OCI-LY1 (cell line): ENCODE results near the gene KLF15.

Experiments used
- H2AFZ ChIP-seq: fragments of 200-600 bp; sonication (generic), shearing (Covaris generic); 2 replicates; pipeline ENCODE4 v1.6.0; 2014; ENCODE audit warnings: antibody characterized with exemption, mild to moderate bottlenecking, low read length
- H3F3A ChIP-seq: fragments of 200-600 bp; sonication (generic), shearing (Covaris generic); 2 replicates; pipeline ENCODE4 v1.6.0; 2014; ENCODE audit warnings: mild to moderate bottlenecking, antibody characterized with exemption, low read length, moderate library complexity; ENCODE audit not compliant: insufficient read depth
- H3K27ac ChIP-seq: fragments of 200-600 bp; sonication (generic); 2 replicates; pipeline ENCODE4 v1.5.1; 2014; ENCODE audit warnings: low read length, mixed run types, mild to moderate bottlenecking, low read depth; ENCODE audit not compliant: poor library complexity, severe bottlenecking
- H3K27me3 ChIP-seq: fragments of 200-600 bp; sonication (generic); 2 replicates; pipeline ENCODE4 v1.6.0; 2014; ENCODE audit warnings: antibody characterized with exemption, mild to moderate bottlenecking, low read length, moderate library complexity; ENCODE audit not compliant: insufficient read depth
- H3K36me3 ChIP-seq: fragments of 200-600 bp; sonication (generic); 2 replicates; pipeline ENCODE4 v1.6.1; 2014; ENCODE audit warnings: mild to moderate bottlenecking, antibody characterized with exemption, low read length, moderate library complexity, mixed read lengths; ENCODE audit not compliant: insufficient read depth
- H3K4me1 ChIP-seq: fragments of 200-600 bp; sonication (generic); 2 replicates; pipeline ENCODE4 v1.5.1; 2014; ENCODE audit warnings: mild to moderate bottlenecking, low read length, moderate library complexity; ENCODE audit not compliant: insufficient read depth, severe bottlenecking
- H3K4me2 ChIP-seq: fragments of 200-600 bp; sonication (generic), shearing (Covaris generic); 2 replicates; pipeline ENCODE4 v1.6.1; 2014; ENCODE audit warnings: low read length
- H3K4me3 ChIP-seq: fragments of 200-600 bp; sonication (generic); 2 replicates; pipeline ENCODE4 v1.5.1; 2014; ENCODE audit warnings: low read length, low read depth, mild to moderate bottlenecking, mixed read lengths; ENCODE audit not compliant: poor library complexity, severe bottlenecking
- H3K79me2 ChIP-seq: fragments of 200-600 bp; shearing (Covaris generic); 2 replicates; pipeline ENCODE4 v1.6.1; 2016; ENCODE audit warnings: mixed run types, low read length, mixed read lengths; ENCODE audit not compliant: insufficient read depth
- H3K9ac ChIP-seq: fragments of 200-600 bp; sonication (generic), shearing (Covaris generic); 2 replicates; pipeline ENCODE4 v1.6.1; 2014; ENCODE audit warnings: mild to moderate bottlenecking, low read length, mixed read lengths
- H3K9me2 ChIP-seq: fragments of 200-600 bp; sonication (generic), shearing (Covaris generic); 2 replicates; pipeline ENCODE4 v1.6.1; 2014; ENCODE audit warnings: low read depth, mild to moderate bottlenecking, low read length, mixed read lengths
- H3K9me3 ChIP-seq: fragments of 200-600 bp; shearing (Covaris generic); 2 replicates; pipeline ENCODE4 v1.6.1; 2014; ENCODE audit warnings: low read length, mixed read lengths
- H4K20me1 ChIP-seq: fragments of 200-600 bp; sonication (generic), shearing (Covaris generic); 2 replicates; pipeline ENCODE4 v1.6.0; 2016; ENCODE audit warnings: mild to moderate bottlenecking, low read length; ENCODE audit not compliant: insufficient read depth
- EZH2 ChIP-seq: fragments of 200-600 bp; sonication (generic), shearing (Covaris generic); IDR thresholded peaks from 2 replicates; pipeline ENCODE4 v1.8.0; 2017; ENCODE audit warnings: borderline replicate concordance, mixed run types, mild to moderate bottlenecking, antibody characterized with exemption, low read length, moderate library complexity, mixed read lengths
- TF ChIP-seq, protein P1 (sequence below): fragments of 200-600 bp; sonication (generic), shearing (Covaris generic); IDR thresholded peaks from 2 replicates; pipeline ENCODE4 v1.5.1; 2017; ENCODE audit warnings: mild to moderate bottlenecking, antibody characterized with exemption, low read length, moderate library complexity, mixed read lengths

KLF15 gene

GRCh38 chr3:126355777-126356372, 1.3 kb downstream of the KLF15 start:
- Histone ChIP-seq H3K4me2 (no peak overlapping the region; the same call in 1 of the 2 replicates), H4K20me1 (no peaks in the 10 kb centered on the region), H3K9me2 (no peaks in the 10 kb centered on the region), H3K36me3 (no peaks in the 10 kb centered on the region), H2AFZ (no peak overlapping the region), H3K9ac (no peak overlapping the region), H3K27me3 (no peaks in the 10 kb centered on the region), H3F3A (no peaks in the 10 kb centered on the region), H3K4me1 (peaks cover 12% of the 10 kb centered on the region), H3K27ac (no peak overlapping the region), H3K4me3 (no peak overlapping the region), H3K79me2 (no peaks in the 10 kb centered on the region), H3K9me3 (no peaks in the 10 kb centered on the region)
- no peak for TF ChIP-seq EZH2
- TF ChIP-seq, protein P1, sequence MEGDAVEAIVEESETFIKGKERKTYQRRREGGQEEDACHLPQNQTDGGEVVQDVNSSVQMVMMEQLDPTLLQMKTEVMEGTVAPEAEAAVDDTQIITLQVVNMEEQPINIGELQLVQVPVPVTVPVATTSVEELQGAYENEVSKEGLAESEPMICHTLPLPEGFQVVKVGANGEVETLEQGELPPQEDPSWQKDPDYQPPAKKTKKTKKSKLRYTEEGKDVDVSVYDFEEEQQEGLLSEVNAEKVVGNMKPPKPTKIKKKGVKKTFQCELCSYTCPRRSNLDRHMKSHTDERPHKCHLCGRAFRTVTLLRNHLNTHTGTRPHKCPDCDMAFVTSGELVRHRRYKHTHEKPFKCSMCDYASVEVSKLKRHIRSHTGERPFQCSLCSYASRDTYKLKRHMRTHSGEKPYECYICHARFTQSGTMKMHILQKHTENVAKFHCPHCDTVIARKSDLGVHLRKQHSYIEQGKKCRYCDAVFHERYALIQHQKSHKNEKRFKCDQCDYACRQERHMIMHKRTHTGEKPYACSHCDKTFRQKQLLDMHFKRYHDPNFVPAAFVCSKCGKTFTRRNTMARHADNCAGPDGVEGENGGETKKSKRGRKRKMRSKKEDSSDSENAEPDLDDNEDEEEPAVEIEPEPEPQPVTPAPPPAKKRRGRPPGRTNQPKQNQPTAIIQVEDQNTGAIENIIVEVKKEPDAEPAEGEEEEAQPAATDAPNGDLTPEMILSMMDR, result no peak

- H4K20me1 ChIP-seq, result no peaks in the 10 kb centered on the region
- no peaks in the 10 kb centered on the region for H3K9me2 ChIP-seq
- H3K9me3 ChIP-seq, result no peaks in the 10 kb centered on the region
- H3K27me3 ChIP-seq, result no peaks in the 10 kb centered on the region
- H3F3A ChIP-seq, result no peaks in the 10 kb centered on the region
- H3K27ac ChIP-seq, result no peak overlapping the region
- H3K36me3 ChIP-seq, result no peaks in the 10 kb centered on the region
- H2AFZ ChIP-seq, result no peak overlapping the region
- H3K79me2 ChIP-seq, result no peaks in the 10 kb centered on the region
- no peak overlapping the region for H3K4me2 ChIP-seq
- H3K4me3 ChIP-seq, result no peak overlapping the region
- H3K4me1 ChIP-seq, result peaks cover 12% of the 10 kb centered on the region
- TF ChIP-seq EZH2, result no peak
- TF ChIP-seq, protein P1, result no peak
- no peak overlapping the region for H3K9ac ChIP-seq
Measured at GRCh38 chr3:126355251-126355650, 2.0 kb downstream of the KLF15 start.

- H3F3A ChIP-seq, result no peaks in the 10 kb centered on the region
- no peak overlapping the region for H2AFZ ChIP-seq
- H3K9ac ChIP-seq, result no peak overlapping the region
- H4K20me1 ChIP-seq, result no peaks in the 10 kb centered on the region
- H3K36me3 ChIP-seq, result no peaks in the 10 kb centered on the region
- no peaks in the 10 kb centered on the region for H3K9me3 ChIP-seq
- H3K4me1 ChIP-seq, result peaks cover 12% of the 10 kb centered on the region
- H3K27ac ChIP-seq, result no peak overlapping the region
- no peak overlapping the region for H3K4me3 ChIP-seq
- H3K79me2 ChIP-seq, result no peaks in the 10 kb centered on the region
- H3K27me3 ChIP-seq, result no peaks in the 10 kb centered on the region
- TF ChIP-seq, protein P1, result no peak
- no peak for TF ChIP-seq EZH2
- H3K4me2 ChIP-seq, result no peak overlapping the region
- no peaks in the 10 kb centered on the region for H3K9me2 ChIP-seq
Measured at GRCh38 chr3:126354776-126355175, 2.4 kb downstream of the KLF15 start.
